Tibial nerve (tissue), 4 donors: Measurements from ENCODE around the gene CMKLR1.

Source experiments
- CTCF ChIP-seq, 5 experiments: fragments of 200-600 bp in 3 of 5; fragments of 450-650 bp in 2 of 5; sonication (generic) in 3 of 5; IDR thresholded peaks; one replicate each; pipeline ENCODE4 v1.5.1; 2016 to 2019; ENCODE audit warnings: antibody characterized with exemption in 5 of 5, mild to moderate bottlenecking in 3 of 5, moderate library complexity in 2 of 5
- EP300 ChIP-seq, 2 donors: sonication (generic); formaldehyde crosslinking; IDR thresholded peaks; one replicate each; pipeline ENCODE4 v1.6.1; 2017; ENCODE audit warnings: antibody characterized with exemption in 2 of 2, mild to moderate bottlenecking in 1 of 2
- POLR2A ChIP-seq, 2 donors: fragments of 450-650 bp; IDR thresholded peaks; one replicate each; pipeline ENCODE4 v1.6.1; 2017; ENCODE audit warnings: antibody characterized with exemption in 2 of 2, mild to moderate bottlenecking in 2 of 2, moderate library complexity in 2 of 2

DNA sequence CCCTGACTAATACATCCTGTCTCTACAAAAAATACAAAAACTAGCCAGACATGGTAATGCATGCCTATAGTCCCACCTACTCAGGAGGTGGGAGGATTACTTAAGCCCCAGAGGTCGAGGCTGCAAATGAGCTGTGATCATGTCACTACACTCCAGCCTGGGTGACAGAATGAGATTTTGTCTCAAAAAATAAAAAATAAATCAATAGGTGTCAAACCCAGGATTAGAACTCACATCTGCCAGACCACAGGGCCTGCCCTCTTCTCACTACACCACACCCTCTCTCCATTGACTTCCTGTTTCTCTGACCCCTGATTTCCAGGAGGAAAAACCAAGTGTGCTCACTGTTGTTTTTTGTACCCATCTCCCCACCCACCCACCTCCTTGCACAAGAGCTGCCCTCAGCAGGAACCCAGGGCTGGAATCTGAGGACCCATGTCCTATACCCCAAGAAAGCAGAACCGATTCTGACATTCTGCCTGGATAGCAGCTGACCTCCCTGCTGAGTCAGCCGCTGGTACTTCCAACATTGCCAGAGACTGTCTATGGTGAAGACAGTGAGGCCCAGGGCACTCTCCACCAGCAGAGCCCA lies 6.2 kb downstream of the CMKLR1 start:
- no peak for TF ChIP-seq CTCF (IDR thresholded peaks at IDR 0.05)
- no peak for TF ChIP-seq POLR2A (IDR thresholded peaks at IDR 0.05)
- no peak for TF ChIP-seq EP300 (IDR thresholded peaks at IDR 0.05)
